Neural progenitor cell (in vitro differentiated cells): ENCODE measurements around the gene AK2.
"Not testable (repeated sequence)": the region's sequence is repeated elsewhere in the genome, so short reads cannot be mapped to it uniquely, and the experiment has no call there.

Experiments
- EZH2 ChIP-seq: fragments of 200-600 bp; sonication (generic); IDR thresholded peaks from 2 replicates; pipeline ENCODE4 v1.6.1; 2017; ENCODE audit warnings: antibody characterized with exemption, mild to moderate bottlenecking, moderate library complexity
- EZH2phosphoT487 ChIP-seq: fragments of 200-600 bp; sonication (generic); IDR thresholded peaks from 2 replicates; pipeline ENCODE4 v1.6.1; 2017; ENCODE audit warnings: antibody characterized with exemption
- TF ChIP-seq, protein P1 (sequence below): fragments of 200-600 bp; sonication (generic); IDR thresholded peaks from 2 replicates; pipeline ENCODE4 v1.5.1; 2017; ENCODE audit warnings: antibody characterized with exemption, mild to moderate bottlenecking

DNA sequence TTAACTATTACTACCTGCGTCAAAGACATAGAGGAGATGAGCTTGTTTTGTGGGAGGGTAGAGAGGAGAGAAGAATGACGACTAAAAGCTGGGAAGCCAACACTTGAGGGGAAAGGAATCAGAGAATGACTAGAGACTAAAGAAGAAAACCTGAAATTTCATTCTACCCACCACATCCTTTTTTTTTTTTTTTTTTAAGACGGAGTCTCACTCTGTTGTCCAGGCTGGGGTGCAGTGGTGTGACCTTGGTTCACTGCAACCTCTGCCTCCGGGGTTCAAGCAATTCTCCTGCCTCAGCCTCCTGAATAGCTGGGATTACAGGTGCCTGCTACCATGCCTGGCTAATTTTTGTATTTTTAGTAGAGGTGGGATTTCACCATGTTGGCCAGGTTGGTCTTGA, 9.6 kb upstream of the AK2 start:
- TF ChIP-seq, protein P1, sequence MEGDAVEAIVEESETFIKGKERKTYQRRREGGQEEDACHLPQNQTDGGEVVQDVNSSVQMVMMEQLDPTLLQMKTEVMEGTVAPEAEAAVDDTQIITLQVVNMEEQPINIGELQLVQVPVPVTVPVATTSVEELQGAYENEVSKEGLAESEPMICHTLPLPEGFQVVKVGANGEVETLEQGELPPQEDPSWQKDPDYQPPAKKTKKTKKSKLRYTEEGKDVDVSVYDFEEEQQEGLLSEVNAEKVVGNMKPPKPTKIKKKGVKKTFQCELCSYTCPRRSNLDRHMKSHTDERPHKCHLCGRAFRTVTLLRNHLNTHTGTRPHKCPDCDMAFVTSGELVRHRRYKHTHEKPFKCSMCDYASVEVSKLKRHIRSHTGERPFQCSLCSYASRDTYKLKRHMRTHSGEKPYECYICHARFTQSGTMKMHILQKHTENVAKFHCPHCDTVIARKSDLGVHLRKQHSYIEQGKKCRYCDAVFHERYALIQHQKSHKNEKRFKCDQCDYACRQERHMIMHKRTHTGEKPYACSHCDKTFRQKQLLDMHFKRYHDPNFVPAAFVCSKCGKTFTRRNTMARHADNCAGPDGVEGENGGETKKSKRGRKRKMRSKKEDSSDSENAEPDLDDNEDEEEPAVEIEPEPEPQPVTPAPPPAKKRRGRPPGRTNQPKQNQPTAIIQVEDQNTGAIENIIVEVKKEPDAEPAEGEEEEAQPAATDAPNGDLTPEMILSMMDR, result not testable (repeated sequence)
- not testable (repeated sequence) for TF ChIP-seq EZH2, EZH2phosphoT487
